HepG2 (cell line): Measurements from ENCODE around the gene NEU1. TPM values are rescaled to one million over a fixed set of nuclear protein-coding genes. Genes with fewer than 3 reads are reported as not detected.

ENCODE experiments used
- ATRX ChIP-seq: sonication (generic); formaldehyde crosslinking; IDR thresholded peaks from 2 replicates; pipeline ENCODE4 v1.4.0; 2020; ENCODE audit warnings: missing genetic modification reagents, borderline replicate concordance
- CAMTA2 ChIP-seq: sonication (generic); formaldehyde crosslinking; IDR thresholded peaks from 2 replicates; pipeline ENCODE4 v1.4.0; 2020; ENCODE audit warnings: mild to moderate bottlenecking, missing genetic modification reagents, borderline replicate concordance
- EHMT2 ChIP-seq: fragments of 200-600 bp; sonication (generic); IDR thresholded peaks from 2 replicates; pipeline ENCODE4 v1.7.0; 2017; ENCODE audit warnings: antibody characterized with exemption, low read depth, low read length, borderline replicate concordance
- FOXK2 ChIP-seq: fragments of 450-650 bp; IDR thresholded peaks from 2 replicates; pipeline ENCODE4 v1.6.1; 2016
- FOXM1 ChIP-seq: sonication (generic); formaldehyde crosslinking; IDR thresholded peaks from 2 replicates; pipeline ENCODE4 v1.5.0; 2020; ENCODE audit warnings: missing genetic modification reagents
- HNRNPL ChIP-seq: fragments of 200-400 bp; formaldehyde crosslinking; IDR thresholded peaks from 2 replicates; pipeline ENCODE4 v1.6.1; 2017; ENCODE audit warnings: mild to moderate bottlenecking, low read depth, low read length
- KLF13 ChIP-seq: sonication (generic); formaldehyde crosslinking; IDR thresholded peaks from 2 replicates; pipeline ENCODE4 v1.4.0; 2020; ENCODE audit warnings: mild to moderate bottlenecking, missing genetic modification reagents
- KLF6 ChIP-seq: IDR thresholded peaks from 2 replicates; pipeline ENCODE4 v1.8.0; 2016; ENCODE audit warnings: missing biosample characterization, missing genetic modification reagents
- MXI1 ChIP-seq: IDR thresholded peaks from 3 replicates; pipeline ENCODE4 v1.6.1; 2012; ENCODE audit warnings: low read depth, low read length, inconsistent platforms, borderline replicate concordance
- SIN3A ChIP-seq: IDR thresholded peaks from 2 replicates; pipeline ENCODE4 v1.6.1; 2011; ENCODE audit warnings: low read depth, mild to moderate bottlenecking, control low read depth, low read length, borderline replicate concordance
- SRF ChIP-seq: IDR thresholded peaks from 2 replicates; pipeline ENCODE4 v1.6.1; 2011; ENCODE audit warnings: mild to moderate bottlenecking, low read depth, low read length, moderate library complexity
- TAF1 ChIP-seq: sonication (generic); formaldehyde crosslinking; IDR thresholded peaks from 2 replicates; pipeline ENCODE4 v1.4.0; 2020; ENCODE audit warnings: missing genetic modification reagents
- THAP11 ChIP-seq: IDR thresholded peaks from 2 replicates; pipeline ENCODE4 v1.6.1; 2016; ENCODE audit warnings: missing biosample characterization, missing genetic modification reagents
- ZEB1 ChIP-seq: IDR thresholded peaks from 2 replicates; pipeline ENCODE4 v1.6.1; 2012; ENCODE audit warnings: mild to moderate bottlenecking, low read depth, inconsistent platforms; ENCODE audit not compliant: insufficient replicate concordance
- ZFY ChIP-seq: sonication (generic); formaldehyde crosslinking; IDR thresholded peaks from 2 replicates; pipeline ENCODE4 v1.4.0; 2020; ENCODE audit warnings: missing genetic modification reagents
- ZNF30 ChIP-seq: sonication (generic); formaldehyde crosslinking; IDR thresholded peaks from 2 replicates; pipeline ENCODE4 v1.5.0; 2020; ENCODE audit warnings: mild to moderate bottlenecking, missing genetic modification reagents
- ZNF75D ChIP-seq: sonication (generic); formaldehyde crosslinking; IDR thresholded peaks from 2 replicates; pipeline ENCODE4 v1.8.1; 2023; ENCODE audit warnings: missing genetic modification reagents, mild to moderate bottlenecking, borderline replicate concordance
- polyA plus RNA-seq, 8 experiments: library from polyadenylated mRNA; depleted of rRNA in 3 of 8; stranded (reverse) in 7 of 8; unstranded in 1 of 8; fragments of >200 nt; fragmentation: Illumina TruSeq in 4 of 8; extraction: Trizol in 4 of 8; gene quantifications; 2 replicates each; pipeline versions ENCODE4 v1.2.1 to v1.2.3, GENCODE V29; 2011 to 2016; ENCODE audit warnings: low read depth in 4 of 8, missing spikeins in 1 of 8, mixed read lengths in 1 of 8; ENCODE audit not compliant: insufficient read depth in 1 of 8
- total RNA-seq, 5 experiments: library from RNA; depleted of rRNA; stranded (reverse); fragments of >200 nt; fragmentation: Illumina TruSeq; extraction: Trizol; gene quantifications; 2 replicates each; pipeline ENCODE4 v1.2.3, GENCODE V29; 2016; ENCODE audit warnings: low read depth in 1 of 5
- TF ChIP-seq, protein P1 (sequence below), 2 experiments: fragments of 450-650 bp in 1 of 2; sonication (generic) in 1 of 2; formaldehyde crosslinking in 1 of 2; IDR thresholded peaks; 2 replicates each; pipeline versions ENCODE4 v1.6.1 to v1.8.0; 2016 to 2022; ENCODE audit warnings: antibody characterized with exemption in 1 of 2, mild to moderate bottlenecking in 1 of 2, missing genetic modification reagents in 1 of 2
- TF ChIP-seq, protein P2 (sequence below): sonication (generic); formaldehyde crosslinking; IDR thresholded peaks from 2 replicates; pipeline ENCODE4 v1.5.0; 2020; ENCODE audit warnings: missing genetic modification reagents
- TF ChIP-seq, protein P3 (sequence below): sonication (generic); formaldehyde crosslinking; IDR thresholded peaks from 2 replicates; pipeline ENCODE4 v1.5.0; 2020; ENCODE audit warnings: missing genetic modification reagents, mild to moderate bottlenecking, borderline replicate concordance

NEU1 gene
- total and polyA plus RNA-seq, 2 of the 13 experiments (the other 11 are each of a cell fraction or from before 2014, with no cell fraction given): 215 to 297 TPM

DNA sequence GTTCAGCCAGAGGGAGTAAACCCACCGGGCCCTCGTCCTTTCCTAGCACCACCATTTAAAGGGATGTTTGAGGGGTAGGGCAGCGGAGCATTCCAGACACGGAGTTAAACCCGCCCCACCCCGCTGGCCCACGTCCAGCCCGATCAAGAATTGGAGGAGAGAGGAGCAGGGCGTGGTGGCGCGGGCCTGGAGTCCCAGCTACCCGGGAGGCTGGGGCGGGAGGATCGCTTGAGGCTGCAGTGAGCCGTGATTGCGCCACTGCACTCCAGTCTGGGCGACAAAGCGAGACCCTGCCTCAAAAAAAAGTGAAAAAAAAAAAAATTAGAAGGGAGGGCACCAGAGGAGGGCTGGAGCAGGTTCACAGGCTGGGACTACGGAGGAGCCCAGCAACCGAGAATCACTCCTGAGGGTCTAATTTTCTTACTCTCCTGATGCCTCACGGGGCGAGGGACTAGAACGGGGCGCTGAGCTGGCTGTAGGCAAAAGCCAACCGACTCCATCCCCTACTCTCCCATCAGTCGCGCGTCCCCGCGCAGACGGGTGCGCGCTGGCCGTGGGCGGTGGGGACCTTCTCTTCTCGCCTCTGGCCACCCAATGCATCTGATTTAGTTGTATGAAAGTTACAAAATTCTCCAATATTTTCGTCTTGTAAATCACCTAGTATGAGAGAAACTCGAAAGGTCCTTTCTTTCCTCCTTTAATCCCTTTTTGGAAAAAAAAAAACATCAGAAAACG, 41.2 kb downstream of the NEU1 start (continued):
- TF ChIP-seq, protein P1, sequence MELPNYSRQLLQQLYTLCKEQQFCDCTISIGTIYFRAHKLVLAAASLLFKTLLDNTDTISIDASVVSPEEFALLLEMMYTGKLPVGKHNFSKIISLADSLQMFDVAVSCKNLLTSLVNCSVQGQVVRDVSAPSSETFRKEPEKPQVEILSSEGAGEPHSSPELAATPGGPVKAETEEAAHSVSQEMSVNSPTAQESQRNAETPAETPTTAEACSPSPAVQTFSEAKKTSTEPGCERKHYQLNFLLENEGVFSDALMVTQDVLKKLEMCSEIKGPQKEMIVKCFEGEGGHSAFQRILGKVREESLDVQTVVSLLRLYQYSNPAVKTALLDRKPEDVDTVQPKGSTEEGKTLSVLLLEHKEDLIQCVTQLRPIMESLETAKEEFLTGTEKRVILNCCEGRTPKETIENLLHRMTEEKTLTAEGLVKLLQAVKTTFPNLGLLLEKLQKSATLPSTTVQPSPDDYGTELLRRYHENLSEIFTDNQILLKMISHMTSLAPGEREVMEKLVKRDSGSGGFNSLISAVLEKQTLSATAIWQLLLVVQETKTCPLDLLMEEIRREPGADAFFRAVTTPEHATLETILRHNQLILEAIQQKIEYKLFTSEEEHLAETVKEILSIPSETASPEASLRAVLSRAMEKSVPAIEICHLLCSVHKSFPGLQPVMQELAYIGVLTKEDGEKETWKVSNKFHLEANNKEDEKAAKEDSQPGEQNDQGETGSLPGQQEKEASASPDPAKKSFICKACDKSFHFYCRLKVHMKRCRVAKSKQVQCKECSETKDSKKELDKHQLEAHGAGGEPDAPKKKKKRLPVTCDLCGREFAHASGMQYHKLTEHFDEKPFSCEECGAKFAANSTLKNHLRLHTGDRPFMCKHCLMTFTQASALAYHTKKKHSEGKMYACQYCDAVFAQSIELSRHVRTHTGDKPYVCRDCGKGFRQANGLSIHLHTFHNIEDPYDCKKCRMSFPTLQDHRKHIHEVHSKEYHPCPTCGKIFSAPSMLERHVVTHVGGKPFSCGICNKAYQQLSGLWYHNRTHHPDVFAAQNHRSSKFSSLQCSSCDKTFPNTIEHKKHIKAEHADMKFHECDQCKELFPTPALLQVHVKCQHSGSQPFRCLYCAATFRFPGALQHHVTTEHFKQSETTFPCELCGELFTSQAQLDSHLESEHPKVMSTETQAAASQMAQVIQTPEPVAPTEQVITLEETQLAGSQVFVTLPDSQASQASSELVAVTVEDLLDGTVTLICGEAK (IDR thresholded peaks at IDR 0.05): no peak
- TF ChIP-seq, protein P1 (CRISPR knock-in tag; IDR thresholded peaks at IDR 0.05): no peak; the same call in 1 of the 2 replicates
- TF ChIP-seq KLF13 (no peak), EHMT2 (no peak), THAP11 (CRISPR knock-in tag) (0 out of 2 replicates have a peak, but pooled peaks have one; percentile 20), HNRNPL (no peak), SRF (no peak), KLF6 (CRISPR knock-in tag) (no peak), ZFY (no peak), MXI1 (0 out of 3 replicates have a peak, but pooled peaks have one; percentile 6), FOXK2 (no peak), SIN3A (no peak), ATRX (CRISPR knock-in tag) (no peak), ZNF30 (no peak), ZEB1 (no peak), TAF1 (no peak; the same call in 1 of the 2 replicates), CAMTA2 (CRISPR knock-in tag) (no peak), ZNF75D (no peak), FOXM1 (CRISPR knock-in tag) (no peak)
- TF ChIP-seq, protein P2, sequence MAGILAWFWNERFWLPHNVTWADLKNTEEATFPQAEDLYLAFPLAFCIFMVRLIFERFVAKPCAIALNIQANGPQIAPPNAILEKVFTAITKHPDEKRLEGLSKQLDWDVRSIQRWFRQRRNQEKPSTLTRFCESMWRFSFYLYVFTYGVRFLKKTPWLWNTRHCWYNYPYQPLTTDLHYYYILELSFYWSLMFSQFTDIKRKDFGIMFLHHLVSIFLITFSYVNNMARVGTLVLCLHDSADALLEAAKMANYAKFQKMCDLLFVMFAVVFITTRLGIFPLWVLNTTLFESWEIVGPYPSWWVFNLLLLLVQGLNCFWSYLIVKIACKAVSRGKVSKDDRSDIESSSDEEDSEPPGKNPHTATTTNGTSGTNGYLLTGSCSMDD (CRISPR knock-in tag): no peak
- TF ChIP-seq, protein P3, sequence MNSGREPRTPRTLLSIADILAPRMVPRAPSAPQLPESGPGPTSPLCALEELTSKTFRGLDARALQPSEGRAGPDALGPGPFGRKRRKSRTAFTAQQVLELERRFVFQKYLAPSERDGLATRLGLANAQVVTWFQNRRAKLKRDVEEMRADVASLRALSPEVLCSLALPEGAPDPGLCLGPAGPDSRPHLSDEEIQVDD: no peak
